GM18867 (cell line): ENCODE data around the gene FER1L5.

Source experiments
- ATAC-seq: cut with Tn5 transposase; IDR thresholded peaks from one replicate; pipeline ENCODE4 v1.9.1; 2021; ENCODE audit warnings: mild to moderate bottlenecking, moderate library complexity; ENCODE audit not compliant: unreplicated experiment

The FER1L5 gene

GRCh38 chr2:96642564-96643360, at the start of gene FER1L5:
FER1L5 (plus strand) TSS chr2:96642764; CDS start chr2:96642837, 73 bp downstream.
- no peak for ATAC-seq

- ATAC-seq = no peak
Observed at GRCh38 chr2:96594282-96594681, 48.3 kb upstream of the FER1L5 start.

GRCh38 chr2:96594691-96595152, 47.8 kb upstream of the FER1L5 start:
- no peak for ATAC-seq

DNA sequence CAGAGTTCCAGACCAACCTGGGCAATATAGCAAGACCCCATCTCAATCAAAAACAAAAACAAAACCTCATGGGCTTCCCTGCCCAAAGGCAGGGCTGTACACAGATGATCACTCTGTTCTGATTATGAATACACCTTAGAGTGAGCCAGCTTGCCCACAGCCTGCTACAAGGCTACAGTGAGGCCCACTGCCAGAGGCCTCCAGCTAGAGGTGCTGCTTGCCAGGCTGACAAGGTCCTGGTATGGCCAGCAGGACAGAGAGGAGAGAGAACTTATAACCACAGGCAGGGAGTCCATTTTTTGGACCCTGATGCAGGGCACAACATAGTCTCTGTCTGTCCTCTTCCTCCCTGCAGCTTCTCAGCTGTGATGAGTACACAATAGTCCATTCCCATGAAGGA, 46.0 kb upstream of the FER1L5 start:
- ATAC-seq = no peak

DNA sequence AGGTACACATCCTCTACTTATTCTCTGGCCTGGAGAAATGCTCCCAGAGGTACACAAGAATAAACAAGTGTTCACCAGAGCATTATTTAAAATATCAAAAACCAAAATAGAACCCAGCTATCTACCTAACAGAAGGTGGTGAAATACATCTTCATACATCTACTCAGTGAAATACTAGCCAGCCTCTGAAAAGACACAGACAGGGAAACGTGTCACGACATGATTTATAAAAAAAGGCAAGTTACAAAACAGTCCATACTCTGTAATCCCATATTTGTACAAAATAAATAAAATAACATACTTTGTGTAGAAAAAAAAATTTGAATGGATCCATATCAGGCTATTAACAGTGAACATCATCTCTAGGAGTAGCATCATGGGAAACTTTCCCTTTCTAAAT, 42.6 kb upstream of the FER1L5 start:
- no peak for ATAC-seq

DNA sequence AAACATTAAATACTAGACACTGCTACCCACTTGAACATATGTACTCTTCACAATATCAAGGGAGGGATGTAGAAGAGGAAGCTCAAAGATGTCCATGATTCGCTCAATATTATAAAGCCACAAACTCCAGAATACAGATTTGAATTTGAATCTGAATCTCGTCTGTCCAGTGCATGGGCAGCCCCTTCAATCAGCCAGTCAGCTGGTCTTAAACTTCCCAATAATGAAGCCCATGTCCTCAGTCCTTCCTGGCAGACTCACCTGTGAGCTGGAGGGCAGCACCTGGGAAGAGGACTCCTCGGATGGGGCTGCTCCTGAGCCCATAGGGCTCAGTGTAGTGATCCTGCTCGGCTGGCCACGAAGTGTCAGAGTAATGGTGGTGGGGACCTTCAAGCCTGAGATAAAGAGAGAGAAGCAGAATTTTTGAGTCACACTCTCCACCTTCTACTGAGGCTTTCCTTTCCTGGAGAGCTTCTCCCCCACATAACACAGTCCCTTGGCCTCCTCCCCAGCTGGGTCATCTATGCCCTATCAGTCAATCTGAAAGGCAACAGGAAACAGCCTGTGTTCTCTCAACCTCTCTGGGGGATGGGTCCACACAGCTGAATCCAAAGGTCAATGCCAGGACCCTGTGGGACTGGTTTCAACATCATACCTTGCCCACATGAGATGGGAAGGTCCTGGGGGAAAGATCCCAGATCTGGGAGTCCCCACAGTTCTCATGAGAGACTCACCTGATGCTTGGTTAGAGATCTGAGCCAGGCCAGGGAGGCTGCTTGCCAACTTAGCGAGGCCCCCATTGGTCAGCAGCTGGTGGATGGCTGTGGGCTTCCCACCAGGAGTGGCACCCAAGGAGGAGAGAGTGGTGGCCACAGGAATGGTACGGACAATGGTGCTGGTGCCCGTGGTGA, 40.9 kb upstream of the FER1L5 start:
- no peak for ATAC-seq

DNA sequence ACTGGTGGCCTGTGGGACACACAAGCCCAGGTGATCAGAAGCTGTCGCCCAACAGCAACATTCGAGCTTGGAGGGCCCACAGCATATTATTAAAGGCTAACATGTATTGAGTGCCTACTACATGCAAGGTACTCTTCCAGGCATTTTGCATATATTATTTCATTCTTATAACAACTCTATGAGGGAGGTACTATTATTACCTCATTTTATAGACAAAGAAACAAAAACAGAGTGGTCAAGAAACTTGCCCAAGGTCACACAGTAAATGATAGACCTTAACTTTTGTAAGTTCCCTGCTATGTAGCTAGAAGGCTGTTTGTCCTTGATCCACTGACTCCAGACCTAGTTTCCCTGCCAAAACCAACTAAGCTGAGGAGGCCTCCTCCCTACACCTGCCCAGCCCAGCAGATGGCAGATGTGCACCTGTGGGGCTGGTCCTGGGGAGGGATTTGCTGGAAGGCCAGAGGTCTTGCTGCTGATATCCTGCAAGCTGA, 40.2 kb upstream of the FER1L5 start:
- no peak for ATAC-seq

GRCh38 chr2:96604104-96604503, 38.5 kb upstream of the FER1L5 start:
- no peak for ATAC-seq

DNA sequence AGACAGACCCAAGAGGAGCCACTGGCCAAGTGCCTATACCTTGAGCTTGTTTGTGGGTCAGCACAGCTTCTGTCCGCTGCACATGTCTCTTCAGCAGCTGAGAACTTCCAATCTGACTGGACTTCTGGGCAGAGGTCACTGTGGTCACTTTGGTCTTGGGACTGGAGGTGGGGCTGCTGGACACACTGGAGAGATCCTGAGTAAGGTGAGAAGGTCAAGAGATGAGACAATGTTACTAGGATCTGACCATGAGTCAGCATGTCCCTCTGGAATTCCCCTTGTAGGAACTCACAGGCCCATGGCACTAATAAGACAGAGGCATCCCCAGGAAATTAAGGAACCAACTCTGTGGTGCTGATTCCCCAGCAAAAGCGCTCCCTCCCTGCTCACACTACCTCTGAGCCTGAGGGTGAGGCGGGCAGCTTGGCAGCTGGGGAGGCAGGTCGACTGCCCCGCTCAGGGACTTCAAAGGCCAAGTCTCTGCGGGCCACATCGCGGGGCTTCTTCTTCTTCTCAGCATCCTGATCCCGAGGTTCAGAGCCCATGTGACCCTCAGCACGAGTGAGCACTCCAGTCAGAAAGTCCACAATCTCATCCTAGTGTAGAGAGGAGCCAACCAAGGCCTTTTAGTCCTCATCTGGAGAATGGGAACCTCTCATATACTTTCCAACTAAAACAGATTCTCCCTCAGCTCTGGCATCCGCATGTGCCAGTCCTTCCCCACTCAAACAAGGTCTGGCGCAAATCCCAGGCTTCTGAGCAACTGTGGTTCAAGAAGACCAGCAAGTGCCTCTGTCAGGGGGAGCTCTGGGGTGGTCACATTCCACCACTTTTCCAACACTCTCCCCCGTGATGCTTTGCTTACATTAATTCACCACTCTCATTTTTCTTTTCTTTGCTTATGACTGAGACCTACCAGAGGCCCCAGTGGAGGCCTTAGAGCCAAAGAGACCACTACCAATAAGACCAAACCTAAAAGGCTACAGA, 33.8 kb upstream of the FER1L5 start:
- no peak for ATAC-seq

DNA sequence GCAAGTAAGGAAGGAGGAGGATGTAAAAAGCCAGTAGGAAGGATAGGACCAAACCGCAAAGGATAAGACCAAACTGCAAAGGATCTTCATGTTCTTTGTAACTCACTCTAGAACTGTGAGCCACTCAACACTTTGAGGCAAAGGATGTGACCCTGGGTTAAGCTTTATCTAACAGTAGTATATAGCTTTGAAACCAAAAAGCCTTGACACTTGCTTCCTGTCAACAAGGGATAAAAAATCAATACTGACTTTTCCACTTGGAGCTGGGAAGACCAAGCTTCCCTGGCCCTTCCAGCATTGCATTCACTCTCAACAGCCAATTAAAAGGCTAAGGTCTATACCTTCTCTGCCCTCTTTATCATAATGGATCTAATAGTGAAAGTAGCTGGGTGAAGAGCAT, 26.4 kb upstream of the FER1L5 start:
- ATAC-seq = no peak

DNA sequence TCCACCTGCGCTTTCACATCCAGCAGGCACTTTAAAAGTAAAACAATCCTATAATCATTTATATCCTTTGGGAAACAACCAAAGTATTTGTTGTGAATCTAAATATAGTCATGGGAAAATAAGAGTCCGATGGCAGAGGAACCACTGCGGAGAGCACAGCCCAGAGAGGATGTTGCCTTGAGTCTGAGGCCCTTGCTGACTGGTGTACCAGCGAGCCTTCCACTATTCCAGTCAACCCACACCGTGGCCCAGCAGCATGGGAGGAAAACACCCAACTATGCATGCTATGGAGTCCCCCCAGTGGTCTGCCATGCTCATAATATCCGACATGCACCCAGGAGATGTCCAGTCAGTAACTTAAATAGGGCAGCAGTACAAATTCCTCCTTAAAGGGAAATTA, 26.0 kb upstream of the FER1L5 start:
- ATAC-seq = no peak

DNA sequence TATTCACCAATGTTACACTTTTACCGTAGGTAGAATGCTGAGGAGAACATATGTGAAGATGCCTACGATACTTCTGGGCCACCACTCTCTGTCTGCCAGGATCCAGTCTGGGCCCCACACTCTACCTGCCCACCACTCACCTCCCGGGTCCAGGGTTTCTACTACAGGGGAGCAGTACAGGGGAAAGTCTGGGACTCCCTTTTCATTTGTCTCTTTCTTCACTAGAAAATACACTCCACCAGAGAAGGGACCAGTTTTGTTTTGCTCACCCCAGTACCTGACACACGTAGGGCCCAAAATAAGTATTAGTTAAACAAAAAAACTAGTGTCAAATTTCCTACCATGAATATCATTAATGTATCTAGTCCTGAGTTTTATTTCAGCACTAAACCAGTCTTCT, 25.6 kb upstream of the FER1L5 start:
- no peak for ATAC-seq

- ATAC-seq = no peak
Observed at GRCh38 chr2:96618596-96619283, 23.8 kb upstream of the FER1L5 start.

GRCh38 chr2:96622544-96622943, 20.0 kb upstream of the FER1L5 start:
- no peak for ATAC-seq

- ATAC-seq = no peak
Observed at GRCh38 chr2:96623116-96623515, 19.4 kb upstream of the FER1L5 start.

GRCh38 chr2:96625571-96626552, 16.7 kb upstream of the FER1L5 start:
- no peak for ATAC-seq

DNA sequence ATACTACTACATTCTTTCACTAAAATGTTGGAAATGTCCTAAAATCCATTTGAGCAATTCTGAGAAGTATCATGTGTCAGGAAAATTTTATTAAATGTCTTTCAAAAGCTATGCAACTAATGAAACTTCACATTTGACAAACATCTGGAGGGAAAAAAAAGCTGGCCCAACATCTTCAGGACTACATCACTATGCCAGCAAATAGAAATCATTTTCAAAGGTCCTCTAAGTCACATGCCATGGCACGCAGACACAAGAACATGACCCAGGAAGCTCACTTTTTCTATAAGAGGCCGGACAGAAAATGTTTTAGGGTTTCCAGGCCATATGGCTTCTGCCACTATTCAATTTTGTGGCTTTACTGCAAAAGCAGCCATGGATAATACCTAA, 16.0 kb upstream of the FER1L5 start:
- no peak for ATAC-seq

DNA sequence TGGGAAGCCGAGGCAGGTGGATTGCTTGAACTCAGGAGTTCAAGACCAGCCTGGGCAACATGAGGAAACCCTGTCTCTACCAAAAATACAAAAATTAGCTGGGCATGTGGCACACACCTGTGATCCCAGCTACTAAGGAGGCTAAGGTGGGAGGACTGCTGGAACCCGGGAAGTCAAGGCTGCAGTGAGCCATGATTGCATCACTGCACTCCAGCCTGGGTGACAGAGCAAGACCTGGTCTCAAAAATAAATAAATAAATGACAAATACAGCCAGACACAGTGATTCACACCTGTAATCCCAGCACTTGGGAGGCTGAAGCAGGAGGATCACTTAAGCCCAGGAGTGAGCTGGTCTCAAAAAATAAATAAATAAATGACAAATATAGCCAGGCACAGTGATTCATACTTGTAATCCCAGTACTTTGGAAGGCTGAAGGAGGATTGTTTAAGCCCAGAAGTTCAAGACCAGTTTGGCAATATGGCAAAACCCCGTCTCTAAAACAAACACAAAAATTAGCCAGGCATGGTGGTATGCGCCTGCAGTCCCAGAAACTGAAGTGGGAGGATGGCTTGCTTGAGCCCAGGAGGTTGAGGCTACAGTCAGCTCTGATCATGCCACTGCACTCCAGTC, 10.6 kb upstream of the FER1L5 start:
- ATAC-seq = no peak
